GM21619 (cell line): ENCODE measurements around the gene SMURF2.

Experiments
- ATAC-seq: cut with Tn5 transposase; IDR thresholded peaks from one replicate; pipeline ENCODE4 v1.9.1; 2021; ENCODE audit not compliant: unreplicated experiment

SMURF2 gene

GRCh38 chr17:64505340-64506200 lies 156.5 kb downstream of the SMURF2 start:
- no peak for ATAC-seq

DNA sequence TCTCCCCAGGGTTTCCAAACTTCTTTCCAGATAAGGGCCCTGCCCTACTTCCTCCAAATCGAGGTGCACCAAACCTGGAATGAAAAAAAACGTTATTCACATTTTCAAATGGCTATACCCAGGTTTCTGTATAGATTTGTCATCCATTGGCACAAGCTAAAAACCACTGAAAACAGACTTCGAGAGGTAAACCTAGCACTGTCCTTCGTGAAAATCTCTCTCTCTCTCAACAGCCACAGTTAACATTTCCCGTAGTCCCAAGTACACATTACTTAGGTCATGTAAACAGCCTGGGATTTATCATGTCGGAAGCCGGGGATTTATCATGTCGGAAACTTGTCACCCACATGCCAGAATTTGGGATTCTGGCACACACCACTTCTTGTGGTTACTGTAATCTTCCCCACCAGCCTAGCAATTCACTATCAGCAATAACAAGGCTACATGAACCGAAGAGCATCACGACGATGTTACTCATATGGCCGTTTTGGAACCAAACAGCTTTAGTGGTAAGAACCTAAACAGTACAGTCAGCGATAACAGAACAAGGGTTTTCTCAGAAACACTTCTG lies 157.3 kb downstream of the SMURF2 start:
- ATAC-seq: no peak

GRCh38 chr17:64503821-64504768 lies 158.0 kb downstream of the SMURF2 start:
- ATAC-seq: no peak

DNA sequence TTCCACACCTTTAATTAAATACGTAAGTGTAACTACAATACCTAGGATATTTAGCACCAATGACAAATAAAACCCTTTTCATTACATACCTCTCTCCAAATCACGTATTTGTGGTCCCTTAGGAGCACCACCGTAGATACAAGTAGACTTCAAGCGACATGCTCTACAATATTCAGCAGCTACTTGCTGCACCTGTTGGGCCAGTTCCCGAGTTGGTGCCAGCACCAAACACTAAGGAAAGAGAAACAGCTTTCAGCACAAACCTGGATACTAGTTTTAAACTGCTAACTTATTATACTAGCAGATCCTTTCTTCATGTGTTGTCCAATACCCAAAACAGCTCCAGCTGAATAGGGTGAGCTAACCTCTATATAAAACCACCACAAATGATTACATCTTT lies 158.8 kb downstream of the SMURF2 start:
- no peak for ATAC-seq

DNA sequence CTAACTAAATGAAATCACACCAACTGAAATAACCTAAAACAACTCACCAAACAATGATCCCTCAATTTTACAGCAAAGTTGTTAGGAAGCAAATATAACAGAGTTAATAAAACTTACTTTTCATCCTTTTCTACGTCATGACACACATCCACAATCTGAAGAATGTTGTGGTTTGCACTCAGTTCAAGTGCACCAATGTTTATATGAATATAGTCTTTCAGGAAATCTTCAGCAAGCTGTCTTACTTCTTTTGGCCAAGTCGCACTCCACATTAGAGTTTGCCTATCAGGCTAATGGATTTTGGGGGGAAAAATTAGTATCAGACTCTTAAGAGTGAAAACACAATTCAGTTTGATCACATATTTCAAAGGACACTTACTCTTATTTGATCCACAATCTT lies 159.3 kb downstream of the SMURF2 start:
- no peak for ATAC-seq

GRCh38 chr17:64502021-64502420 lies 160.1 kb downstream of the SMURF2 start:
- no peak for ATAC-seq

DNA sequence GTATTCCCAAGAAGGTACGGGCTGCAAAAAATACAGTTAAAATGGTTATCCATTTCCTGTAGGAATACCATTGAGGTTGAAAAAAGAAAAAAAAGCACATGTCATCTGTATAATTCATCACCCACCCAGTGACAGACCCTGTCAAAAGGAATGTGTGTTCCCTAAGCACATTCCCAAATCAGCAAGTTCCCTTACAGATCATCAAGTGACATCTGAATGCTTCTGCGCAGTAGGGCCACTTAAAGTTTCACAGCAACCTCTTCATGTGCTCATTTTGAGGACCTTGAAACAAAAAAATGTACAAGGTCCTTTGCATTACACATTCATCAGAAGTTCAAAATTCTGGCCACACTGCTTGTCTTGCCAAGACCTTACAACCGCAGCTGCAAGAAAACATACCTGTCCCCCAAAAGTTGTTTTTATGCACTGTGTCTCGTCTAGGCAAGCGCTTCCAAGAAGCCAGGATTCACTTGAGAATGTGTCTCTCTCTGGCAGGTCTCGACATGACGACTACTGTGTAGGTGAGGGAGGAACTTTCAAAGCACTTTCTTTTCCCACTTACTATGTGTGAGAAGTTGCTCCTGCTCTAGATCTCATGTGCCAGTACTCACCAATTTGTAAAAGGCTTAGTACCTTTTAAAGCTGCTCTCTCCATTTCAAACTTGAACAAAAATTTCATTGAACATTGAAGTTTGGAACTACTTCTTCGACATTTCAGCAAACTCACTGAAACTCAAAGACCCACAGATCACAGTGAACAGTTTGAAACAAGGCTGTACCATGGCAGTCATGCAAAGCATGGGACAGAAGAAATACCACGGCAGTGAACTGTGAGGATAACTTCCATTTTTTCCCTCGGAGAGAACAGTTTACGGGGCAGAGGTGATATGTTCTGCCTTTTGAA lies 161.0 kb downstream of the SMURF2 start:
- ATAC-seq: no peak

- ATAC-seq: no peak
These were observed 161.6 kb downstream of the SMURF2 start for GRCh38 chr17:64500487-64500859.

DNA sequence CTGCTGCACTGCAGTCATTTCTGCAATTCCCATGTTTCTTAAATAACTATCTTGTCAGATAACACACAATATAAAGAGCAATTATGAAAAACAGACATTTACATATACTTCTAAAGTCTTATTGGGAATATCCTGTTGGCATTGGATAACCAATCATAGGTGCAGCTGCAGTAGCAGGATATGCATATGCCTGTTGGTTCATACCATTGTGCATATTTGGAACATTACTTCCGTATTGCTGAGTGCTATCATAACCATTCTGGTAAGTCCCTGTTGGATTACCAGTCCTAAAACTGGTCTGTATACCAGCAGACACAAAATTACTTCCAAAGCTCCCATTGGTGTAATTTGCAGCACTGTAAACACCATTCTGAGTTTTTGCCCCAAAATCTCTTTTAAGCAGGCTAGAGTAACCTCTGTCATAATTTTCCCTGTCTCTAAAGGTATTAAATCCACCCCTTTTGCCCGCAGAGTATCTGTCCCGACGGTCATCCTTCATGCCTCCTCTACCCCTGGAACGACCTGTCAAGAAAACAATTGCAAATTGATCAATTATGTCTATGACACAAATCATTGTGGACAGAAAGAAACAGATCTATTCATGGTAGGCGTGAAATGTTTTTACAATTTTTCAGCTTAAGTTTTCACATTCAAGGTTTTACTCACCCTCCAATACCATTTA lies 162.2 kb downstream of the SMURF2 start:
- no peak for ATAC-seq

- ATAC-seq: no peak
These were observed 163.6 kb downstream of the SMURF2 start for GRCh38 chr17:64498308-64499203.

GRCh38 chr17:64497565-64498035 lies 164.5 kb downstream of the SMURF2 start:
- no peak for ATAC-seq

GRCh38 chr17:64496786-64497564 lies 165.1 kb downstream of the SMURF2 start, which contains the start of gene POLG2:
Gene POLG2 (minus strand): TSS chr17:64497054. CDS start chr17:64496968, 86 bp downstream.
- ATAC-seq: peak; percentile 65

- ATAC-seq: no peak
These were observed 165.7 kb downstream of the SMURF2 start for GRCh38 chr17:64496348-64496785.
